WI38 (cell line): ENCODE measurements around the gene EGFL7.

Experiments used
- H3K4me3 ChIP-seq: 2 replicates; pipeline ENCODE4 v1.5.1; 2011; ENCODE audit warnings: low read depth, mild to moderate bottlenecking, control low read depth, low read length
- TF ChIP-seq, protein P1 (sequence below): IDR thresholded peaks from 2 replicates; pipeline ENCODE4 v1.5.1; 2012; ENCODE audit warnings: low read depth, mild to moderate bottlenecking, control low read depth, low read length

The EGFL7 gene

DNA sequence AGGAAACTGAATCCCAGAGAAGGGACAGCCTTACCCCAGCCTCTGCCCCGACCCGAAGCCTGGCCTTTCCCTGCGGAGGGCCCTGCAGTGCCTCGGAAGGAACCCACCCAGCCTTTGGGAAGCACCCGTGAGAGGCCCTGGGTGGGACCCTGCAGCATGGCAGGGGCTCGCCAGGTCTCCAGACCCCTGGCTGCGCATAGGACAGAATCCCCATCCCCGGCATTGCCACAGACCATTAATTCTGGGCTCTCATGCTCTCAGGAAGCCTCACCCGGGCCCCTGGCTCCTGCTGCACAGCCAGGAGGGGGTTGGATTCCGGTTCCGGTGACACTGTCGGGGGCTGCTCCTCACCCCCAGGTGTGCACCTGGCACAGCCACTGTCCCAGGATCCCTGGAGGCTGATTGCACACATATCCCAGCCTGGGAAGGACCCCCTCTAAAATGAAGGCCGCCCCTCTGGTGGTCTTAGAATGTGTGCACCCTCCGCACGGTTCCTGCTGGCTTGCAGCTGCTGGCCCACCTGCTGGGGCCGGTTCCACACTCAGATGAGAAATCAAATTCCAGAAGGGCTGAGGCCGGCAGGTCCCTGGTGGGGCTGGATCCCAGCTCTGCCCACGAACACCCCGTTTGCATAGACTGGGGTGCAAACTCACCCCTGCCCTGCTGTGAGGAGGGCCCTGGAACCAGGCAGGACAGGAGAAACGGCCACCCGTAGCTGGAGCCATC is 4.7 kb downstream of the EGFL7 start:
- no peak overlapping the region for H3K4me3 ChIP-seq
- TF ChIP-seq, protein P1, sequence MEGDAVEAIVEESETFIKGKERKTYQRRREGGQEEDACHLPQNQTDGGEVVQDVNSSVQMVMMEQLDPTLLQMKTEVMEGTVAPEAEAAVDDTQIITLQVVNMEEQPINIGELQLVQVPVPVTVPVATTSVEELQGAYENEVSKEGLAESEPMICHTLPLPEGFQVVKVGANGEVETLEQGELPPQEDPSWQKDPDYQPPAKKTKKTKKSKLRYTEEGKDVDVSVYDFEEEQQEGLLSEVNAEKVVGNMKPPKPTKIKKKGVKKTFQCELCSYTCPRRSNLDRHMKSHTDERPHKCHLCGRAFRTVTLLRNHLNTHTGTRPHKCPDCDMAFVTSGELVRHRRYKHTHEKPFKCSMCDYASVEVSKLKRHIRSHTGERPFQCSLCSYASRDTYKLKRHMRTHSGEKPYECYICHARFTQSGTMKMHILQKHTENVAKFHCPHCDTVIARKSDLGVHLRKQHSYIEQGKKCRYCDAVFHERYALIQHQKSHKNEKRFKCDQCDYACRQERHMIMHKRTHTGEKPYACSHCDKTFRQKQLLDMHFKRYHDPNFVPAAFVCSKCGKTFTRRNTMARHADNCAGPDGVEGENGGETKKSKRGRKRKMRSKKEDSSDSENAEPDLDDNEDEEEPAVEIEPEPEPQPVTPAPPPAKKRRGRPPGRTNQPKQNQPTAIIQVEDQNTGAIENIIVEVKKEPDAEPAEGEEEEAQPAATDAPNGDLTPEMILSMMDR: no peak

DNA sequence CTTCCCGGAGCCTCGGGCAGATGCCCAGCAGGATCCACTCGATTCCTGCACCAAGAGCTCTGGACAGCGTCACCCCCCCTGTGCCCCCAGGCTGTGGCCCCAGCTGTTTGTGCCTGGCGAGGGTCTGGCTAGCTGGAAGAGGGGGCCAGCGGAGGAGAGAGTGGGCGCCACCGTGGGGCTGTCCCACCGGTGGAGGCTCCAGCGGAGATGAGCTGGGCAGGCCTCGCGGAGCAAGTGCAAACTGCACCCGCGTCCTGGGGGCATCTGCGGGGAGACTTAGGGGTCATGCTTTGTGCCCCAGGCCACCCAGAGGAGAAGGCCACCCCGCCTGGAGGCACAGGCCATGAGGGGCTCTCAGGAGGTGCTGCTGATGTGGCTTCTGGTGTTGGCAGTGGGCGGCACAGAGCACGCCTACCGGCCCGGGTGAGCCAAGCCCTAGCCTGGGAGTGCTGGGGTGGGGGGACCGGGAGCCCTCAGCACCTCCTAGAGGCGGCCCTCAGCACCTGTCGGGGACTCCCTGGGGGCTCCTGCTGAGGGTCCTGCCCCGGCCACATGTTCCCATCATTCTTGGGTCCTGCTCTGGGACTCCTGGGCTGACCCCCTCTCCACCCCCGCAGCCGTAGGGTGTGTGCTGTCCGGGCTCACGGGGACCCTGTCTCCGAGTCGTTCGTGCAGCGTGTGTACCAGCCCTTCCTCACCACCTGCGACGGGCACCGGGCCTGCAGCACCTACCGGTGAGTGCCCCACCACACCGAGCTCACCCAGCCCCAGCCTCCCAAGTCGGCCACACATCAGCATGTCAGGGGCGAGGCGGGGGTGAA is 5.4 kb downstream of the EGFL7 start:
- no peak overlapping the region for H3K4me3 ChIP-seq
- TF ChIP-seq, protein P1: no peak

DNA sequence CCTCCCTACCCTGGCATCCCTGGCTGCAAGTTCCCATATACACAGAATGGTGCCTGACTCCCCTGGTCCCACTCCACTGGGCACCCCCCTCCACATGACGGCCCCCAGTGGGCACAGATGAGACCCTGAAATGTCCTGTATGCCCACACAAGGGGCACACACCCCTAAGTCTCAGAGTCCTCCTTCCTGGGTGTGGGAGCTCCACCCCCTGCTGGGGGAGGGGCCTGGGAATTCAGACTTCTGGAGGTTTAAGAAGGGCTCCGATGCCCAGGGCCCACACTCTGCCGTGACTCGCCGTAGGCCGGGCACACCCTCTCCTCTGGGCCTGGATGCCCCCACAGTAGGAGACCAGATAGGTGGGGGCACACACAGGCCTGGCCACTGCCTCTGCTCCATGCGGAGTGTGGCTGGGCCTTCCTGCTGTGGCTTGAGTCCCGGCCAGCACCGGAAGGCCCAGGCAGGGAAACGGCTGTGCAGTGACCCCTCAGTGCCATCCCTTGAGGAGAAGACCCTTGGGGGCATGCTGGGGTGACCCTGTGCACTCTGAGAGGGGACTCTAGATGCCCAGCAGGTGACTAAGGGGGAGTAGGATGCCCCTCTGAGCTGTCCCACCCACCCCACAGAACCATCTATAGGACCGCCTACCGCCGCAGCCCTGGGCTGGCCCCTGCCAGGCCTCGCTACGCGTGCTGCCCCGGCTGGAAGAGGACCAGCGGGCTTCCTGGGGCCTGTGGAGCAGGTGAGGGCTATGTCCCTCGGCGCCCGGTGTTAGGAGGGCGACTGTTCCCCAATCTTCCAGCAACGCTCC is 6.5 kb downstream of the EGFL7 start:
- no peak overlapping the region for H3K4me3 ChIP-seq
- TF ChIP-seq, protein P1: no peak

DNA sequence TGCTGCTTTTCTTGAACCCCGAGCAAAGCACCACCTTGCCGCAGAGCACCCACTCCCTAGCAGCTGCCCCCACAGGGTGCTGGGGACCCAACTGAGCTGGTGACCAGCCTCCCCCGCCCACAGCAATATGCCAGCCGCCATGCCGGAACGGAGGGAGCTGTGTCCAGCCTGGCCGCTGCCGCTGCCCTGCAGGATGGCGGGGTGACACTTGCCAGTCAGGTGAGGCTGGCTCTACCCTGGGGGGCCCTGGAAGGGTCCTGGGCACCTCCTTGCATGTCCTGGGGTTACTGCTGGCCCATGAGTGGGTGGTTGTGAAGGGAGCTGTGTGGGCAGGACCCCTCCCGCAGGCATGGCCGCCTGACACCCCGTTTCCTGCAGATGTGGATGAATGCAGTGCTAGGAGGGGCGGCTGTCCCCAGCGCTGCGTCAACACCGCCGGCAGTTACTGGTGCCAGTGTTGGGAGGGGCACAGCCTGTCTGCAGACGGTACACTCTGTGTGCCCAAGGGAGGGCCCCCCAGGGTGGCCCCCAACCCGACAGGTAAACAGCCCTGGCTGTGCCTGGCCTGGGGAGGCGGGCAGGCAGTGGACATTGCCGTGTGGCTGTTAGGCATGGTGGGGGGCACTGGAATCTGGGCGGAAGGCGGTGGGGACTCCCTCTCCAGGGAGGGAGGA is 7.2 kb downstream of the EGFL7 start:
- no peak overlapping the region for H3K4me3 ChIP-seq
- TF ChIP-seq, protein P1: no peak

DNA sequence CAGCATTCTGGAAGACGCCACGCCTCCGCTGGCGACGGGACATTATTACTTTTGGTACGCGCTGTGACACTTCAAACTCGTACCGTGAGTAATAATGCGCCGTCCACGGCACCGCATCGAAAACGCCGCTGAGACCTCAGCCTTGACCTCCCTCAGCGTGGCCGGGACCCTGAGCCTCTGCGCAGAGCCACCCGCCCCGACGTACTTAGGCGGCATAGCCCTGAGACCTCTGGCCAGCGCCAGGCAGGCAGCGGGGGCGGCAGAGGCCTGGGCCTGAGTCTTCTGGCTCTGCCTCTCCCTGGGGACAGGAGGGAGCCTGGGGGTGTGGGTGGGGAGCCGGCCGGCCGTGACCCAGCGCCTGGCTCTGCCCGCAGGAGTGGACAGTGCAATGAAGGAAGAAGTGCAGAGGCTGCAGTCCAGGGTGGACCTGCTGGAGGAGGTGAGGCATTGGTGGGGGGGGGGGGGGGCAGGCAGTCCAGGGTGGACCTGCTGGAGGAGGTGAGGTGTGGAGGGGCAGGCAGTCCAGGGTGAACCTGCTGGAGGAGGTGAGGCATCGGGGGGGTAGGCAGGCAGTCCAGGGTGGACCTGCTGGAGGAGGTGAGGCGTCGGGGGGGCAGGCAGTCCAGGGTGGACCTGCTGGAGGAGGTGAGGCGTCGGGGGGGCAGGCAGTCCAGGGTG is 8.0 kb downstream of the EGFL7 start:
- TF ChIP-seq, protein P1: no peak
- no peak overlapping the region for H3K4me3 ChIP-seq

DNA sequence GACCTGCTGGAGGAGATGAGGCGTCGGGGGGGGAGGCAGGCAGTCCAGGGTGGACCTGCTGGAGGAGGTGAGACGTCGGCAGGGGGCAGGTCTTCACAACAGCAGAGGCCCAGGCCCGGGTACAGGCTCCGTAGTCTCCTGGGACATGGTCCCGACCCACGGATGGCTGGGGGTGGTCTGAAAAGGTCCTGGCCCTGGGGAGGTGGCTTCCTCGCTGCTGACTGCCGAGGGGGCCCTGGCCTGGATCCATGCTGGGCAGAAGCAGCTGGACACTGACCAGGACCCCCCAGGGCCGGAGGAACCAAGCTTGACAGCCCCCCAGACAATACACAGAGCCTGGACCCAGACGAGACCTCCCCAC is 8.5 kb downstream of the EGFL7 start:
- TF ChIP-seq, protein P1: no peak
- H3K4me3 ChIP-seq: no peak overlapping the region
